Ishikawa (cell line): ENCODE data around the gene SLC9A9.

Experiments used
- CEBPB ChIP-seq: IDR thresholded peaks from 2 replicates; pipeline ENCODE4 v1.6.1; 2012
- CREB1 ChIP-seq: IDR thresholded peaks from 2 replicates; pipeline ENCODE4 v1.6.1; 2012; ENCODE audit warnings: low read depth
- EGR1 ChIP-seq: IDR thresholded peaks from 2 replicates; pipeline ENCODE4 v1.6.1; 2012
- EP300 ChIP-seq: IDR thresholded peaks from 2 replicates; pipeline ENCODE4 v1.6.1; 2012; ENCODE audit warnings: borderline replicate concordance
- FOXM1 ChIP-seq: IDR thresholded peaks from 2 replicates; pipeline ENCODE4 v1.6.1; 2012; ENCODE audit warnings: low read depth, borderline replicate concordance
- MAX ChIP-seq: IDR thresholded peaks from 2 replicates; pipeline ENCODE4 v1.6.1; 2012
- NFIC ChIP-seq: IDR thresholded peaks from 2 replicates; pipeline ENCODE4 v1.6.1; 2012
- RAD21 ChIP-seq: IDR thresholded peaks from 2 replicates; pipeline ENCODE4 v1.6.1; 2012; ENCODE audit warnings: low read depth
- REST ChIP-seq: IDR thresholded peaks from 2 replicates; pipeline ENCODE4 v1.6.1; 2012; ENCODE audit warnings: low read depth, mild to moderate bottlenecking
- TAF1 ChIP-seq: IDR thresholded peaks from 2 replicates; pipeline ENCODE4 v1.6.1; 2012; ENCODE audit warnings: low read depth, mild to moderate bottlenecking
- TCF12 ChIP-seq: IDR thresholded peaks from 2 replicates; pipeline ENCODE4 v1.6.1; 2012; ENCODE audit warnings: low read depth
- TEAD4 ChIP-seq: IDR thresholded peaks from 2 replicates; pipeline ENCODE4 v1.6.1; 2012
- USF1 ChIP-seq: IDR thresholded peaks from 2 replicates; pipeline ENCODE4 v1.6.1; 2012
- YY1 ChIP-seq: IDR thresholded peaks from 2 replicates; pipeline ENCODE4 v1.6.1; 2012; ENCODE audit warnings: low read depth
- ZBTB7A ChIP-seq: IDR thresholded peaks from 2 replicates; pipeline ENCODE4 v1.6.1; 2012; ENCODE audit warnings: low read depth

Gene SLC9A9

GRCh38 chr3:143242101-143242500, 606.2 kb downstream of the SLC9A9 start:
- TF ChIP-seq CREB1 (no peak), USF1 (no peak), TAF1 (no peak), EGR1 (no peak), TEAD4 (no peak), MAX (no peak), RAD21 (no peak), CEBPB (no peak), NFIC (no peak), FOXM1 (no peak), ZBTB7A (no peak), YY1 (no peak), REST (no peak), EP300 (no peak), TCF12 (no peak)

- no peak for TF ChIP-seq MAX
- TF ChIP-seq NFIC, result no peak
- TF ChIP-seq USF1, result no peak
- no peak for TF ChIP-seq YY1
- TF ChIP-seq RAD21, result no peak
- TF ChIP-seq TEAD4, result no peak
- TF ChIP-seq EGR1, result no peak
- no peak for TF ChIP-seq CREB1
- TF ChIP-seq TAF1, result no peak
- TF ChIP-seq EP300, result no peak
- no peak for TF ChIP-seq FOXM1
- no peak for TF ChIP-seq TCF12
- no peak for TF ChIP-seq ZBTB7A
- no peak for TF ChIP-seq REST
- TF ChIP-seq CEBPB, result no peak
Measured at GRCh38 chr3:143241481-143241951, 606.8 kb downstream of the SLC9A9 start.

GRCh38 chr3:143240886-143241285, 607.4 kb downstream of the SLC9A9 start:
- TF ChIP-seq NFIC (no peak), CREB1 (no peak), TAF1 (no peak), YY1 (no peak), USF1 (no peak), MAX (no peak), REST (no peak), EGR1 (no peak), ZBTB7A (no peak), EP300 (no peak)

- TF ChIP-seq MAX, result no peak
- no peak for TF ChIP-seq TCF12
- no peak for TF ChIP-seq TAF1
- TF ChIP-seq EGR1, result no peak
- TF ChIP-seq TEAD4, result peak; percentile 35; the same call in 1 of the 2 replicates
Measured at GRCh38 chr3:143239031-143239430, 609.2 kb downstream of the SLC9A9 start.
